ENCODE data around the gene EMC9.
"Not testable (repeated sequence)": the region's sequence is repeated elsewhere in the genome, so short reads cannot be mapped to it uniquely, and the experiment has no call there.

The EMC9 gene

DNA sequence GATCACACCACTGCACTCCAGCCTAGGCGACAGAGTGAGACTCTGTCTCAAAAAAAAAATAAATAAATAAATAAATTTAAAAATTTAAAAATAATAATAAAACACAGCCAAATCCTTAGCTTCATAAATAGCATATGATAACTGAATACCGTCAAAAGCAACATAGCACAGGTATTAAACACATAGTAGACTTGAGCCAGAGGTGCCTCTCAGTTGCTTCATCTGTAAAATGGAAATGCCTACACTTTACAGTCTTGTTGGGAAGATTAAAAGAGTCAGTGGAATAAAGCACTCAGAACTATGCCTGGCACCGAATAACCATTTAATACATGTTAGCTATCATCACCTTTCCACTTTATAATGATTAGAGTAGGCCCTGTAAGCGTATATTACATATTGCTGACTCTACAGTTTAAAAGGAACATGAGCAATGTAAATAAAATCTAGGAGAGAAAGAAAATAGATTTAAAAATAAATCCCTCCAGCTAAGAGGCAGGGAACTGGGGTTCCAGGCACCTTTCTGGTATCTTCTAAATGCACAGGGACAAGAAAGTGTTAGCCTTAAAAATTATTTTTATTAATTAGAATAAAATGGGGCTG is 34.6 kb downstream of the EMC9 start:
- DNase-seq = no peak

DNA sequence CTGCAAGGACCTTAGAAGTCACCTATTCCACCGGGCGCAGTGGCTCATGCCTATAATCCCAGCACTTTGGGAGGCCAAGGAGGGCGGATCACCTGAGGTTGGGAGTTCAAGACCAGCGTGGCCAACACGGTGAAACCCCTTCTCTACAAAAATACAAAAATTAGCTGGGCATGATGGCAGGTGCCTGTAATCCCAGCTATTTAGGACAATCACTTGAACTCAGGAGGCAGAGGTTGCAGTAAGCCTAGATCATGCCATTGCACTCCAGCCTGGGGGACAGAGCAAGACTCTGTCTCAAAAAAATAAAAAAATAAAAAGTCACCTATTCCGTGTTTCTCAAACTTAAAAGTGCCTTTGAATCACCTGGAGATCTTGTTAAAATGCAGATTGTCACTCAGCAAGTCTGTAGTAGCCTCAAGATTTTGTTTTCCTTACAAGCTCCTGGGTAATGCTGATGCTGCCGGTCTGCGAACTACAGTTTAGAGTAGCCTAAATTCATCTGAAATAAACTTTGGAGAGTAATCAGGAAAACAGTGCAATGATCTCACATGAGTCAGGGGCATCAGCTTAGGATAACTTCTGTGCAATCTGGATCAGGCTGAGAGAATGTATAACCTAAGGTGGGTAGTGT is 35.7 kb downstream of the EMC9 start:
- DNase-seq = not testable (repeated sequence)

DNA sequence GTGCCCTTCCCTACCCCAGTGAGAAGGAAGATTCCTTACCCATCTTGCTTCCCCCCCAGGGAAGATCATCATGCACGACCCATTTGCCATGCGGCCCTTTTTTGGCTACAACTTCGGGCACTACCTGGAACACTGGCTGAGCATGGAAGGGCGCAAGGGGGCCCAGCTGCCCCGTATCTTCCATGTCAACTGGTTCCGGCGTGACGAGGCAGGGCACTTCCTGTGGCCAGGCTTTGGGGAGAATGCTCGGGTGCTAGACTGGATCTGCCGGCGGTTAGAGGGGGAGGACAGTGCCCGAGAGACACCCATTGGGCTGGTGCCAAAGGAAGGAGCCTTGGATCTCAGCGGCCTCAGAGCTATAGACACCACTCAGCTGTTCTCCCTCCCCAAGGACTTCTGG is 37.9 kb downstream of the EMC9 start:
- no peak for DNase-seq

DNA sequence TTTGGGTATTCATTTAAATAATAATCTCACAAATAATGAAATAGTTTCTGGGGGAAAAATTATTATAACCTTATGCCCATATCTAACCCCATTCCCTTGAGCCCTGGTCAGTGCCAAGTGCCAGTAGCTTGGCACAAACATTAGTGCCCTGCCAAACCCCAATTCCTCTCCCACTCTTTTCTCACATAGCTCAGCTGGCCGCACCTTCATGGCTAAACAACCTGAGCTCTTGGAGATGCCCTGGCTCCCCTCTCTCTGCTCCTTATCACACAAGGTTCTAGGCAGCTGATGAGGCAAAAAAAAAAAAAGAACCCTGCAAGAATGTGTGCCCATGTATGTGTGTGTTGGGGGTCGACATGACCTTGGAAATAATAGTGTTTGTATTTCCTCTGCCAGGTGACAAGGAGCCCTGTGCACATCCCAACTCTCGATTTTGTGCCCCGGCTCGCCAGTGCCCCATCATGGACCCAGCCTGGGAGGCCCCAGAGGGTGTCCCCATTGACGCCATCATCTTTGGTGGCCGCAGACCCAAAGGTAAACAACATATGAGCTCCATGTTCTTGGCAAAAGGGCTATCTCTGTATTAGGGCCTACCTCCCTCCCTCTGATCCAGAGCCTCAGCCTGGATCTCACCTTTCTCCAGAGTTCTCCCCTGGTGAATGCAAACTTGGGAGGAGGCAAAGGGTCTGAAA is 38.9 kb downstream of the EMC9 start:
- no peak for DNase-seq

DNA sequence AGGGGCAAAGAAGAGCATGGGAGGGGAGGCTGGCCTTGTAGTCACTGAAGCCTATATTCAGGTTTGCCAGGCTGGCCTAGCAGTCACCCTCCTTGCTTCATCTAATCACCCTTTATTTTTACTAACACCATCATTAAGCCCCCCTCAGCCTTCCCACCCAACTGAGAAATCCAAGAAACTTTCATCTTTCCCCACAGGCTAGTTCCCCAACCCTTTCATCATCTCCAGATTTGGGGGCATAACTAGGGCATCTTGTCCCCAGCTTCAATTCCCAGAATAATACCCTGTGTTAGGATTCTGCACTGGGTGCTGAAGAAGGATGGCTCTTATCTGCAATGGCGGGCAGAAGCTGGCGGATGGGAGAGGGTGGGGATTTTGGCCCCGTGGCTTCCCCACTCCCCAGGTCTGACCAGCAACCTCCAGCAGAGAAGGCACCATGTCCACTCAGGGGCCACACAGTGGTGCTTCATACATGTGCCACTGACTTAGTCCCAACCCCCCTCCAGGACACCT is 40.4 kb downstream of the EMC9 start:
- DNase-seq = no peak

DNA sequence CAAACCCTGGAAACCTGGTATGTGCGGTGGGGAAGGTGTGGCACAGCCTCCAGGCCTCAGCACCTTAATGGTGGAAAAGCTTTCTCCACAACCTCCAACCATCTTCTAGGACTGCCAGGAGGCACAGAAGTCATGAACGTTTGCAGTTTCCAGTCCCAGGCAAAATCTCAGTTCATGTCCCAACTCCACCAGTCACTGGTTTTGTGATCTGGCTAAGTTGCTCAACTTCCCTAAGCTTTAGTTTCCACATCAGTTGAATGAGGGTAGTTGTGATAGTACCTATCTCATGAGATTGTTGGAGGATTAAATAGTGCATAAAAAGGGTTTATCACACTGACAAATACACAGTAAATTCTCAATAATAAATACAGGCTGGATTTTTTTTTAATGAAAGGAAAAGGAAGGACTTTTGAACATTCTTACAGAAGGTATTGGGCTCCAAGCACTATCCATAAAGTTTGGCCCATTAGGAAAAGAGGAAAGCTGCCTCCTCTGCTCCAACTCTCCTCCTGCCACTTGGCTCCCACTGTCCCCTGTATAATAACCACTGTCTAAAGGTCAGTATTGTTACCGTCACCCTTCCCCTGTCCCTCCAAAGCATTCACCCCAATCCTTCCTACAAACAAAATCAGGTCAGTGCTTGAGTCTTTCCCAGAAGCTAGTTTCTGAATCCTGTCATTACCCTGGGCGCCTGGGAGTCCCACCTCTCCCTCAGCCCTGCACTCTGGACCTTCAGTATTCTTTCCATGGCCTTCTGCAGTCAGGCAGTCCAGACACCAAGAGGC is 41.0 kb downstream of the EMC9 start:
- DNase-seq = no peak

DNA sequence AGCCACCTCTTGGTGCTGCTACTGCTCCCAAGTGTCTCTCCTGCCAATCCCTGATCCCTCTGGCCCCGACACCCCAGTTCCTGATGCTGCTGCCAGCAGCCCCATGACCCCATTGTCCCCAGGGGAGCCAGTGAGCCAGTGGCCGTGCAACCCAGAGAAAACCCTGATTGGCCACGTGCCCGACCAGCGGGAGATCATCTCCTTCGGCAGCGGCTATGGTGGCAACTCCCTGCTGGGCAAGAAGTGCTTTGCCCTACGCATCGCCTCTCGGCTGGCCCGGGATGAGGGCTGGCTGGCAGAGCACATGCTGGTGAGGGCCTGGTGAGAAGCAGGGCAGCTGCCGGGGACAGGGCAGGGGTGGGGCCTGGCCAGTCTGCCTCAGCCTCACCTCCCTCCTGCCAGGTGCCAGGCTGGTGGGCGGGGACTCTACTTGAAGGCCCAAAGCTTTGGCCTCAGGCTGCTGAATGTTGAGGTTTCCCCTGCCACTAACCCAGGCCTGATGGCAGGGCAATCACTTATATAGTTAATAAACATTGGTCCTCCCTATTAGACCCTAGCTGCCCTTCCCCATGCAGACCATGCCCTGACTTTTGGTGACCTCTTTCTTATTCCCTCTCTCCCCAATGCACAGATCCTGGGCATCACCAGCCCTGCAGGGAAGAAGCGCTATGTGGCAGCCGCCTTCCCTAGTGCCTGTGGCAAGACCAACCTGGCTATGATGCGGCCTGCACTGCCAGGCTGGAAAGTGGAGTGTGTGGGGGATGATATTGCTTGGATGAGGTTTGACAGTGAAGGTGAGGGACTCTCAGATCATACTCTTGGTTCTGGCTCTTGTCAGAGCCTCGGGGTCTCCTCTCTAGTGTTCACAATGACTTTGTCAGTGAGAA is 42.2 kb downstream of the EMC9 start:
- DNase-seq = peak; percentile 71

DNA sequence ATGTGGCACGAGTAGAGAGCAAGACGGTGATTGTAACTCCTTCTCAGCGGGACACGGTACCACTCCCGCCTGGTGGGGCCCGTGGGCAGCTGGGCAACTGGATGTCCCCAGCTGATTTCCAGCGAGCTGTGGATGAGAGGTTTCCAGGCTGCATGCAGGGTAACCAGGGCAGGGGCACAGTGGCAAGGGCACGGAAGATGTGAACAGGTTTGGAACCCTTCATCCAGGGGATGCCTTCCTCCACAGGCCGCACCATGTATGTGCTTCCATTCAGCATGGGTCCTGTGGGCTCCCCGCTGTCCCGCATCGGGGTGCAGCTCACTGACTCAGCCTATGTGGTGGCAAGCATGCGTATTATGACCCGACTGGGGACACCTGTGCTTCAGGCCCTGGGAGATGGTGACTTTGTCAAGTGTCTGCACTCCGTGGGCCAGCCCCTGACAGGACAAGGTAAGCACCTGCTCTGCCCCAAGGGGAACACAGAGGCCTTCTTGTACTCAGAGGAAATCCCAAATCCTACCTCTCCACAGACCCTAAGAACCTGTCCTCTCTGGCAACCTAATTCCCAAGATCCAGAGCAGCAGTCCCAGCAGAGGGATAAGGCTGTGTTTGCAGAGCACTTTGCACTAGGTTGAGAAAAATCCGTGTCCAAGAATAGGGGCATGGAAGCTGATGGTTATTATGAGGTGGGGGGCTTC is 43.0 kb downstream of the EMC9 start:
- DNase-seq = no peak

DNA sequence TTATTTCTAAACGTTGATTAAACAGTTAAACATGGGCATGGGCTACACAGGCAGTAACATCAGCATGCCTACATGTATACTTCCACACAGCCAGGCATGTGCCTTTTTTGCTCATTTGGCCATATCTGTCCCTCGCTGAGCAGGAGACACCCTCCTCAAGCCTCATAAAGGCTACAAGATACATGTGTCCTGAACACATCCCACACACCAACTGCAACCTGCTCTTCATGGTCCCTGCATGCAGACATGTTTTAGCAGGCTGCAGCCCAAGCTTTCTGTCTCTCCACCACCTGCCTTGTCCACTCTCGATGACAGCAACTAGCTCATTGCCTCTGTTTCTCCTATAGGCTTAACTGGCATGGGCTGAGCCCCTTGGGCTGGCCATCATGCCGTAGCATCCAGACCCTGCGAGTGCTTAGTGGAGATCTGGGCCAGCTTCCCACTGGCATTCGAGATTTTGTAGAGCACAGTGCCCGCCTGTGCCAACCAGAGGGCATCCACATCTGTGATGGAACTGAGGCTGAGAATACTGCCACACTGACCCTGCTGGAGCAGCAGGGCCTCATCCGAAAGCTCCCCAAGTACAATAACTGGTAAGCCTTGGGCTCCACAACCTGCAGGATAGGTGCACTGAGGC is 44.7 kb downstream of the EMC9 start:
- DNase-seq = no peak

DNA sequence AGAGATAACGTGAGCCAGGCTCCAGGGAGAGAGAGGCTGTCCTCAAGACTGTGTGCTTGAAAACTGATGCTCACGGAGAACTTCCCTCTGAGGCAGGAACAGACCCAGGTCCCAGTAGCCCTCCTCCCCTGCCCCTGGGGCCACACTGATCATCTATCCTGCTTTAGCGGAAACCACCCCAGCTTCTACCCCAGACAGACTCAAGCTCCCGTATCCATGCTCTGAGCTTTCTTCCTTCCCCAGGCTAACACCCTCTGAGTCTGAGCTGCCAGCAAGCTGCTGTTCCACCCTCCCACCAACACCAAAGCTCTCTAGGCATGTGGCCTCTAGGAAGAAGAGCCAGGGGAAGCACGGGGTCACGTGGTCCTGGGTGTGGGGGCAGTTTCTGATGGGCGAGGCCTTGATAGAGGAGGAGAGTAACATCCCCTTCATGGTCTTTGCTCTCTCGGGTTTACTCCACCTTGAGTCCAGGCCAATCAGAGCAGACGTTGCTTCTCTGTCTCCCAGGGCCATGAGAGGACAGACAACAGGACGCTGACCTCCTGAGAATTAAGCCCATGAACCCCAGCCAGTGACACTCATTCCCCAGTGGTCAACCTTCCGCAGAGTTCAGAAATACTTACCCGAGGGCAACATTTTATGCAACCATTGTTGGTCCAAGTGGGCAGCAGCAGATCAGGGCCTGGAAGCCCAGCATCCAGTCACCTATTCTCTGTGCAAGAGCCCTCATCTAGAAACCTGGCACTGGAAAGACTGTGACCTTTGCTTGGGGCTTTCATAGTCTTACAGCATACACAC is 45.9 kb downstream of the EMC9 start:
- peak; percentile 77 for DNase-seq

DNA sequence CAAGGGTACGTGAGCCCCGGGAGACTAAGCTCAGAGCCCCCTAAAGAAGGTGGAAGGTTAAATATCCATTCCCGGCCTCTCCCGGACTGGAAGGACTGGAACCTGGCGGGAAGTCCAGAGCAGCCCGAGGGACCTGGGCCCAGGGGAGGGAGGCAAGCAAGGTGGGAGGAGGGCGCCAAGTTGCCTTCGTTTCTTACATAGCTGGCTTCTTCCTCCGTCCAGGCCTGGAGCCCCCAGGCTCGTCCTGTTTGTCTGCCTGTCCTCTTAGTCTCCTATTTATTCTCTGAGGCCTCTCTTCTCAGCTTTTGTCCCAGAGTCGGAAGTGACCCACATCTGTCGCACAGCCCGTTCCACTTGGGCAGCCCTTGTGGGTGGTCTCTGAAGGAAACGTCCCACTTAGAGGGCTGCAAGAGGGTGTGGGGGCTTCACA is 46.5 kb downstream of the EMC9 start:
- no peak for DNase-seq

DNA sequence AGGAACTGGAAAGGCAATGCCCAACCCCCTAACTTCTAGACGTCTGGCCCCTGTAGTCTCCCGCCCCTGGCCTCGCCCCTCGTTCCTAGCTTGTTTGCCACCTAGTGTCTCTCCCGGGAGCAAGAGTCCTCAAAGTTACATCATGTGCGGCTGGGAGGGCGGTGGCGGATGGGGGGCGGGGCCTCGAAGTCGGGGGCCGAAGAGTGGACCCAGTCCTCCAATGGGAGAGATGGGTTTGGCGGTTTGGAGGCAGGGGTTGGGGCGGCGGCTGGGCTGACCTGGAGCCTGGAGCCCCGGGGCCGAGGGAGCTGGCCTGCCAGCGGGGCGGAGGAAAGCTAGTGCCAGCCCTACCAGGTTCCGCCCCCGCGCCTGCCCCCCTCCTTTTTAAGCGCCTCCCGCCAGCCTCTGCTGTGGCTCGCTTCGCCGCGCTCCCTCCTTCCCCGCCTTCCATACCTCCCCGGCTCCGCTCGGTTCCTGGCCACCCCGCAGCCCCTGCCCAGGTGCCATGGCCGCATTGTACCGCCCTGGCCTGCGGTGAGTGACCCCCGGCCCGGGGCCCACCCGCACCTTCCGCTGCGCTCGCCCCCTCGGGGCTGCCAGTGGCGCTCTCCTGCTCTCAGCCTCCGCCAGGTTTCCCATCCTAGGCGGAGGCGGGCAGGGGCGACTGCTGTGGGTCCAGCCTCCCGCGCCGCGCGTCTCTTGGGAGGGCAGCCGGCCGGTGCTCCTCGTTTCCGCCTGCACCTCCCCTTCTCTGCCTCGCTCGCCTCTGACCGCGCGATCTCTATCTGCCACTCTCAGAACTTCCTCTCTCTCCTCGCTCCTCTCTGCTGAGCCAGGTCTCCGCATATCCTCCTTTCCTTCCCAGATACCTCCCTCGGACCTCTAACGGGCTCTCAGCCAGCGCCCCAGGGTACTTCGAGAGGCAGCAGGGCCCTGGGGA is 47.2 kb downstream of the EMC9 start, which contains the start of gene PCK2:
PCK2 (plus strand) TSS at position 411 of the 940 bp plus-strand sequence; CDS start at position 506, 95 bp downstream.
- peak; percentile 93 for DNase-seq

DNA sequence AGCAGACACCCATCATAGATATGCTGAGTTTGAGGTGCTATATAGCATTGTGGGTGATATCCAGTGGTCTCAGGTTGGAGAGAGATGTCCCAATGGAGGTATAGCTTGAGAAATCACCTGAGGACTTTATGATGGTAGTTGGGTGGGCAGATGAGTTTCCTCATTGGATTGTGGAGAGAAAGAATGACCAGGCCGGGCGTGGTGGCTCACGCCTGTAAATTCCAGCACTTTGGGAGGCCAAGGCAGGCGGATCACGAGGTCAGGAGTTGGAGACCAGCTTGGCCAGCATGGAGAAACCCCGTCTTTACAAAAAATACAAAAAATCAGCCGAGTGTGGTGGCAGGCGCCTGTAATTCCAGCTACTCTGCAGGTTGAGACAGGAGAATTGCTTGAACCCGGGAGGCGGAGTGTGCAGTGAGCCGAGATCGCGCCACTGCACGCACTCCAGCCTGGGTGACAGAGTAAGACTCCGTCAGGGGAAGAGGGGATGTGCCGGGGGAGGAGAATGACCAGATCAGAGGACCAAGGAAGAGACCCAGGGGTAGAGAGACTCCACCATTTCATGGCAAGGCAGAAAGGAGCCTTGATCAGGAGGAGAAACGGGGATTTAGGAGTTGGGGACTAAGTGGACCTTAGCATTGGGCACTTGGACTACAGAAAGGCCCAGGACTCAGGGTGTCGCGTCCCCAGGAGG is 48.0 kb downstream of the EMC9 start:
- no peak for DNase-seq

DNA sequence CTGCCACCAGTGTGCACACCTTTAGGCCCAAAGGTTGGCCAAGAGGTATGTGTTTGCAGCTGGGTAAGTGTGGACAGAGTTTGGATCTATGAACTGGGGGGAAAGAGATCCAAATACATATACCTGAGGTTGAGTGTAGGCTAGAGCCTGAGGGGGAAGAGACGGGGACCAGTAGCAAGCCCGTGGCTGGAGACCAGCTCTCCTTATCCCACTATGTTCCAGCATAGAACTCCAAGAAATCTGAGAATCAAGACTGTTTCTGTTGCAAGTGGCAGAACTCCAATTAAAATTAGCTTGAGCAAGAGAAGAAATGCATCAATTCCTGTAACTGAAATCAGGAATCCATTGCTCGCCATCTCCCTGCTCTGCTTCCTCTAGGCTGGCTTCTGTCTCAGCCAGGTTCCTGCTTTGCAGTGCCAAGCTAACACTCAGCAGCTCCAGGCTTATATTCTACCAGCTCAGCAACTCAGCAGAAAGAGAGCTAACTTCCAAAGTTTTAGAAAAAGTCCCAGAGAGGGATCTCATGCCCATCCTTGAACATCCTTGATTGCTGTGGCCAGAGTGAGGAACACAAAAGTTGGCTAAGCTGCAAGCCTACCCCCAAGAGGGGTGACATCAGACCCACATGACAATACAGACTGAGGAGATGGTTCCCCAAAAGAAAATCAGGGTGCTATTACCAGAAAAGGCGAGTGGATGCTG is 48.7 kb downstream of the EMC9 start:
- no peak for DNase-seq

DNA sequence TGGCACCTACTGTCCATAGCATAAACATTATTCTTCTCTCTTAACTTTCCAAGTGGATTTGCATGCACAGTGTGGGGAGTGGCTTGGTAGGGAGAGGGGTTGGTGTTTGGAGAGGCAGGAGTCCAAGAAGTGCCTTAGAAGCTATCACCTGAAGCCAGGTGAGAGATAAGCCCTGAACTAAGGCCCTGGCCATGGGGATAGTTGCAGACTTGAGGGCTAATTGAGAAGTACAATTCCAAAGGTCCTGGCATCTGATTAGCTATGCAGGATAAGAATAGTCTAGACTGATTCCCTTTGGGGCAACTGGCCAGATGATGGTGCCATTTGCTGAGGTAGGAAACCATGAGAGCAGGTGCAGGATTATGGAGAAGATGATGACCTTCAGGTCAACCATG is 49.3 kb downstream of the EMC9 start:
- no peak for DNase-seq

DNA sequence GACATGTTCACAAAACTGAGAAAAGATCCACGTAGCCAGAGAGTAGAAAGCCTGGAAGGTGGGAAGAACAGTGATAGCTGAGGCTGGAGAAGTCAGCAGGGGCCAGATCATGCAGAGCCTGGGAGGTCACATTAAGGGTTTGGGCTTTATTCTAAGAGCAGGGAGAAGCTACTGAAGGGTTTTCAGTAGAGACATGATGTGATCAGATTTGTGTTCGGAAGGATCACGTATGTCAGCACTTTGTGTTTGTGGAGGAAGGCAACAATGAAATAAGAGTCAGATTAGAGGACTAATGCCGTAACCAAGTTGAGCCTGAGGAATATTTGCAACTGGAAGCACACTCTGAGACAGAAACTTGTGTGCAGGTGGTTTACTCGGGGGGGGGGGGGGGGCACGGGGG is 51.5 kb downstream of the EMC9 start:
- no peak for DNase-seq
